Lung (tissue), 12 donors: Measurements from ENCODE around the gene RNF2. TPM values are rescaled to one million over a fixed set of nuclear protein-coding genes. Genes with fewer than 3 reads are reported as not detected.

Source experiments
- ATAC-seq: fragments of 200-7000 bp; cut with Tn5 transposase; one replicate; pipeline ENCODE4 v1.9.1; 2020; ENCODE audit warnings: moderate number of reproducible peaks; ENCODE audit not compliant: insufficient read depth, low FRiP score
- DNase-seq, 3 donors: peaks; one replicate each; pipeline ENCODE4 v3.0.0-alpha.2; 2013 to 2017
- H3K27ac ChIP-seq, 2 donors: one replicate each; pipeline ENCODE4 v1.5.1; 2013; ENCODE audit warnings: mild to moderate bottlenecking in 2 of 2, moderate library complexity in 2 of 2, control low read depth in 1 of 2, inconsistent platforms in 1 of 2, low read depth in 1 of 2, low read length in 1 of 2
- H3K27me3 ChIP-seq, 3 donors: one replicate each; pipeline ENCODE4 v1.5.1; 2013; ENCODE audit warnings: low read length in 2 of 3; ENCODE audit not compliant: control insufficient read depth in 3 of 3, insufficient read depth in 3 of 3
- H3K36me3 ChIP-seq, 4 donors: one replicate each; pipeline ENCODE4 v1.5.1; 2013; ENCODE audit warnings: low read length in 4 of 4, mild to moderate bottlenecking in 1 of 4, moderate library complexity in 1 of 4; ENCODE audit not compliant: control insufficient read depth in 4 of 4, insufficient read depth in 4 of 4
- H3K4me1 ChIP-seq, 5 donors: one replicate each; pipeline ENCODE4 v1.5.1; 2013; ENCODE audit warnings: low read length in 5 of 5, mild to moderate bottlenecking in 2 of 5, moderate library complexity in 1 of 5; ENCODE audit not compliant: control insufficient read depth in 5 of 5, insufficient read depth in 5 of 5
- H3K4me3 ChIP-seq: one replicate; pipeline ENCODE4 v1.5.1; 2013; ENCODE audit warnings: mild to moderate bottlenecking, control low read depth, moderate library complexity
- H3K9ac ChIP-seq, 2 donors: one replicate each; pipeline ENCODE4 v1.5.1; 2013; ENCODE audit warnings: low read length in 2 of 2, control low read depth in 1 of 2; ENCODE audit not compliant: insufficient read depth in 1 of 2
- H3K9me3 ChIP-seq, 4 donors: one replicate each; pipeline ENCODE4 v1.5.1; 2013; ENCODE audit warnings: low read length in 3 of 4, mild to moderate bottlenecking in 1 of 4, moderate library complexity in 1 of 4; ENCODE audit not compliant: control insufficient read depth in 4 of 4, insufficient read depth in 3 of 4
- CTCF ChIP-seq: IDR thresholded peaks from 2 replicates; pipeline ENCODE4 v1.5.1; 2012; ENCODE audit warnings: mild to moderate bottlenecking; ENCODE audit errors: control extremely low read depth, extremely low read depth
- WGBS, 2 donors: extraction: QIAGEN DNeasy Blood & Tissue Kit; methylation state at CpG; one replicate each; pipeline ENCODE4 v1.1.7; 2013; 5-methylcytosine and 5-hydroxymethylcytosine counted together
- polyA plus RNA-seq, 2 donors: library from polyadenylated mRNA; stranded (reverse); fragments of 200-250 nt; gene quantifications; one replicate each; pipeline ENCODE4 v1.2.1, GENCODE V29; 2013
- total RNA-seq, 2 donors: library from RNA; depleted of rRNA in 1 of 2; stranded (reverse); fragments of >200 nt in 1 of 2; gene quantifications; one replicate each; pipeline ENCODE4 v1.2.1, GENCODE V29; 2014 to 2021
- donor health status: control.
- donor health status: control.
- donor health status: Bipolar disorder and iron deficiency.
- donor health status: healthy.
- donor health status: DM: yes; HTN: yes; CAD: no.

RNF2 gene
- total and polyA plus RNA-seq, 4 donors, result 4.7 to 31.5 (median 12.2) TPM

DNA sequence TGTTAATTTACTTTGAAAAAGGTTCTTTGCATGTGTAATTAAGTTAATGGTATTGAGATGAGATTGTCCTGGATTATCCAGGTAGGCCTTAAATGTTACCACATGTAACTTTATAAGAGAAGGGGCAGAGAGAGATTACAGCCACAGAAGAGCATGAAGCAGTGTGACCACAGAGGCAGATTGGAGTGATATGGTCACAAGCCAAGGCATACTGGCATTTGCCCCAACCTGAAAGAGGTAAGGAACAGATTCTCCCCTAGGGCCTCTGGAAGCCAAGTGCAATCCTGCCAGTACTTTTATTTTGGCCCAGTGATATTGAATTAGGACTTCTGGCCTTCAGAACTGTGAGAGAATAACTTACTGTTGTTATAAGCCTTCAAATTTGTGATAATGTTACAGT, 23.0 kb downstream of the RNF2 start:
- H3K4me3 ChIP-seq, result no peak overlapping the region
- peaks cover 0 to 8% (median 0%) of the 10 kb centered on the region in 5 donors for H3K4me1 ChIP-seq
- H3K9me3 ChIP-seq, result peaks cover 0 to 2% (median 0%) of the 10 kb centered on the region in 4 donors
- H3K27ac ChIP-seq, result no peak overlapping the region
- H3K36me3 ChIP-seq, result no peaks in the 10 kb centered on the region
- TF ChIP-seq CTCF, result no peak
- no peak overlapping the region for H3K9ac ChIP-seq
- H3K27me3 ChIP-seq, result no peaks in the 10 kb centered on the region
- ATAC-seq, result no peak
- DNase-seq, result no peak

DNA sequence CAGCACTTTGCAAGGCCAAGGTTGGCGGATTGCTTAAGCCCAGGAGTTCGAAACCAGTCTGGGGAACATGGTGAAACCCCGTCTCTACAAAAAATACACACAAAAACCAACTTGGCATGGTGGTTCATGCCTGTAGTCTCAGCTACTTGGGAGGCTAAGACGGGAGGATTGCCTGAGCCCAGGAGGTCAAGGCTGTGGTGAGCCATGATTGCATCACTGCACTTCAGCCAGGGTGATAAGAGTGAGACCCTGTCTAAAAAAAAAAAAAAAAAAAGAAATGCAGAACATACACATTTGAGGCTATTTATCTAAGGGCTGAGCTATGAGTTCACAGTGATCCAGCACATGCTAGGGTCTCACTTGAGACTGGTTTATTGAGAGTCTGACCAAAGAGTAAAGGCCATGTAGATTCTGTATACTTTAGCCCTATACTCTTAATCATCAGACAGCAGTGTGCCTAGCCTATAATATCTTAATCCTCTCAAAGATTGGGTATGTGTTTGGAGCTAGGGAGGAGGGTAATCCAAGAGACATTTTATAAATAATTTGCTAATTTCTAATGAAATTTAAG, 23.9 kb downstream of the RNF2 start:
- peaks cover 0 to 10% (median 0%) of the 10 kb centered on the region in 5 donors for H3K4me1 ChIP-seq
- 76 to 89% methylated on average over 4 of the region's 4 CpGs for WGBS, 2 donors
- no peak overlapping the region for H3K4me3 ChIP-seq
- no peaks in the 10 kb centered on the region for H3K27me3 ChIP-seq
- no peak overlapping the region for H3K9ac ChIP-seq
- ATAC-seq, result no peak
- no peak overlapping the region for H3K27ac ChIP-seq
- DNase-seq, result no peak
- no peak for TF ChIP-seq CTCF
- H3K9me3 ChIP-seq, result no peaks in the 10 kb centered on the region
- H3K36me3 ChIP-seq, result no peaks in the 10 kb centered on the region

GRCh38 chr1:185070051-185070450, 24.7 kb downstream of the RNF2 start:
- Histone ChIP-seq H3K36me3 (no peaks in the 10 kb centered on the region), H3K9me3 (no peaks in the 10 kb centered on the region), H3K27ac (no peak overlapping the region), H3K27me3 (no peaks in the 10 kb centered on the region), H3K9ac (no peak overlapping the region), H3K4me3 (no peak overlapping the region), H3K4me1 (peaks cover 0 to 12% (median 0%) of the 10 kb centered on the region in 5 donors)
- ATAC-seq (no peak), DNase-seq (no peak)
- no peak for TF ChIP-seq CTCF

DNA sequence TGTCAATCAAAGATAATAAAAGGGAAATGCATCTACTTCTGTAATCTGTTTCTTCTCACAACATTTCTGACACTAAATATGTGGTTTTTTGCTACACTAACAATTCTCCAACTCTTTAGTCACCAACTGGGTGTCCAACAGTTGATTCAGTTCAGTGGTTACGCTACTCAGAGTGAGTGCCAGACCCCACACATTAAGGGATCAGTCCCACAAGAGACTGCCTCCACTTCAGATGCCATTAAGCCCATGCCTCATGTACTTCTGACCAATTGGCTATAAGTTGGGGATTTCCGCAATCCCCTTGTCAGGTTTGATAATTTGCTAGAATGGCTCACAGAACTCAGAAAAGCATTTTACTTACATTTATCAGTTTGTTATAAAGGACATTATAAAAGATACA, 28.4 kb downstream of the RNF2 start:
- 96 to 98% methylated on average over 2 of the region's 2 CpGs for WGBS, 2 donors

More for the DNA sequence above, 28.4 kb downstream of the RNF2 start:
- Histone ChIP-seq H3K4me3 (no peak overlapping the region), H3K4me1 (peaks cover 0 to 4% (median 0%) of the 10 kb centered on the region in 5 donors), H3K9me3 (no peaks in the 10 kb centered on the region), H3K27ac (no peak overlapping the region), H3K27me3 (no peaks in the 10 kb centered on the region), H3K36me3 (no peaks in the 10 kb centered on the region), H3K9ac (no peak overlapping the region)
- TF ChIP-seq CTCF, result no peak
- ATAC-seq, result no peak
- no peak for DNase-seq
